ENCODE measurements around the gene WSB1.
A peak's percentile ranks its signal among the peaks of the same experiment; 100 is the strongest.

Gene WSB1

DNA sequence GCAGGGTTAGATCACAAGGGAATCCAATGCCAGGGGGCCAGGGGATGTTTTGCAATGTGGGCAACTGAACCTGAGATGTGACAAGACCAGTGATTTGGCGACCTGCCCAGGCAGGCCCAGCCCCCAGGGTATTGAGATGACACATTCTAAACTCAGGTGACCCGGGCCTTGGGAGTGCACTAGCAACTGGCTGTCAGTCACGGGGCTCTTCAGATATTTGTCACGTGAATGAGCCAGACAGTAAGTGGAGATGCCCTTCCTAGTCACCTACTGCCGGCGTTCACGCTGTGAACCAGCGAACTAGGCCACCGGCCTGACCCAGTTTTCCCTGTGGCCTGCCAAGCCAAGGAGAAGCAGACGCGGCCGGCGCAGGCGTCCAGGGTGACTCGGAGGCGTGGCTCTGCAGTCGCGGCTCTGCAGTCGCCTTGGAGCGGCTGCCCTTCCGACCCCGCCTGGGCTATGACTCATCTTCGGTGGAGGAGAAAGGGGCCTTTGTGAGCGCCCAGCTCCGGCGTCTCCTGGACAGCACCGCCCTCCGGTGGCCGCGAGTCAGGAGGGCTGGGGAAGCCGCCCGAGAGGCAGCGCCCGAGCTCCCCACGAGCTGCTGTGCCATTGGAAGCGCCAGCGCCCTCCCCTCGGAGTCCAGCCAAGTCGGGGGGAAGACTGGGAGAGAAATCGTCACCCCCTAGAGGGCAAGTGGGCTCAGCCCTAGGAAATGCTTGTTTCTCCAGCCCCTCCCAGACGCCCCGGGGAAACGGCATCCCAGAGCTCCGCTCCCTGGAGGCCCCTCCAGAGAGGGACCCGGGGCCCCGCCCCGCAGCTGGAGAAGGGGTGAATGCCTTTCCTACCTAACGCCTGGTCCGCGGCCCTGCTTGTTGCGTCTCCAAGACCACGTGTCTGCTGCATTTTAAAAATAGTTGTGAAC, 38.8 kb downstream of the WSB1 start:
- DNase-seq (ENCODE audit: insufficient read length, low spot score) (peak; percentile 96), FAIRE-seq (peak; percentile 66)

DNA sequence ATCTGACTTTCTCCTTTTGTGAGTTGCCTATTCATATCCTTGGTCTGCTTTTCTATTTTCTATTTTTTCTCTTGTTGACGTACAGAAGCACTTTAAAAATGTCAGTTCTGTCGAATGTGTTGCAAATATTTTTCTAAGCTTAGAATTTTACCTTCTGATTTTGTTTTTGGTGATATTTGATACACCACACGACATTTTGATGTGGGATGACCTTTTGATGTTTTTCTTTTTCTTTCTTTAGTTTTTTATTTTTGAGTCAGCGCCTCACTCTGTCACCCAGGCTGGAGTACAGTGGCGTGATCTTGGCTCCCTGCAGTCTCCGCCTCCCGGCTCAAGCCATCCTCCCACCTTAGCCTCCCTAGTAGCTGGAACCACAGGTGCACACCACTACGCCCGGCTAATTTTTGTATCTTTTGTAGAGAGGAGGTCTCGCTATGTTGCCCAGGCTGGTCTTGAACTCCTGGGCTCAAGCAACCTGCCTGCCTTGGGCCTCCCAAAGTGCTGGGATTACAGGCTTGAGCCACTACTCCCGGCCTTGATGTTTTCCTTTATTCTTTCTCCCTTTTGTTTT, 39.6 kb downstream of the WSB1 start:
- DNase-seq (ENCODE audit: insufficient read length, low spot score) = no peak
- no peak for FAIRE-seq

DNA sequence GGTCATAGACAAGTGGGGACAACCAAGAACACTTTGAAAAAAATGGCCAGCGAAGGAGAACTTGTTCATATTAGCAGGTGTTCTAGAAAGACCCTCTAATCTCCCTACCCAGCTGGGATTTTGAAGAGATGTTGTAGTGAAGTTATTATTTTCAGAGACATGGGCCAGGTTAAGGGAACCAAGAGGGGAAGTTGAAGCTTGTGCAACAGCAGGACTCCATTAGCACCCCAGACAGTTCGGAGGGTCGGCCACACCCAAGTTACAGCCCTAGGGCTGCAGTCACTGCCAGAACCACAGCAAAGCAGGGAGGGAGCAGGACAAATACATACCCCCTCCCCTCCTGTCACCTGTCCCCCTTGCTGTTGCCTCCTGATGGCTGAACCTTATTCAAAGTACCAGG, 42.3 kb downstream of the WSB1 start:
- no peak for DNase-seq (ENCODE audit: insufficient read length, low spot score)
- FAIRE-seq = no peak

DNA sequence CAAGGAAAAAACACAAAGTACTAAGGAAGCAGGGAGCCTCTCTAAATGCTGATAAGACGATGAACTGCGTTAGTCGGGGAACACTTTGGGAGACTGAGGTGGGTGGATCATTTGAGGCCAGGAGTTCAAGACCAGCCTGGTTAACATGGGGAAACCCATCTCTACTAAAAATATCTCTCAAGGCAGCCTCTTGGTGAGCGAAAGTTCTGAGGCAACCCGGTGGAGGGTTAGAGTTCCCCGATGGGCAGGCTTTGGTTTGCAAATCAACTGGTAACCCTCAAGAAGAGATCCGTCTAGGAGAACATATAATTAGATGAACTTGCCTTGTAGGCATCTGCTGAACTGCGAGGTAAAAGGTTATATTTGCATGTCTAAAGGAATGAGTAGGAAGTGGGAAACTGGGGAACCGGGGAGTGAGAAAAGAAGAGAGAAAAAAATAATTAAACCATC, 44.6 kb downstream of the WSB1 start:
- DNase-seq (ENCODE audit: insufficient read length, low spot score) = no peak

DNA sequence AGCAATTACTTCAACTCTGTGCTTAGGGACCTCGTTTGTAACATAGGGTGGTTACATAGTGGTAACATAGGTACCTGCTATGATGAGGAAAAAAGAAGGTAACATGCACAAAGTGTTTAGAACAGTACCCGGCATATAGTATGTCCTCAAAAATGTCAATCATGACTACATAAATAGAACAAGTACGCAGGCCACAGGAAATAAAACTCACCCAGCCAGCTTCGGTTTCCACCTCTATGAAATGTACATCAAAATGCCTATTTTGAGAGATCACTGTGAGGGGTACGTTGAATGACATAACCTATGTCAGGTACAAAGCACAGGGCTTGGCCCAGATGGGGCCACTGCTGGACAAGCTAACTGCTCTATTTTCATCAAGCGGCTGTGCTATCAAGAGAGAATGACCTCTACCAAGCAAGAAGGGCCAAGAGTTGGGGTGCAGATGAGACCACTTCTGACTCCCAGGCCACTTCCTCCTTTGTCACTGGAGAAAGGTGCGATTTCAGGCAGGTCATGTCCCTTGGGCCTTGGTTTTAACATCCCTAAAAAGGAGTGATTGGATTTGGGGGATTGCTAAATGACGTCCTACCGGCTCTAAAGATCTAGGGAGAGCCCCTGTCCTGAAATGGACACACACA, 45.4 kb downstream of the WSB1 start:
- FAIRE-seq = no peak
- no peak for DNase-seq (ENCODE audit: insufficient read length, low spot score)

More for the DNA sequence above, 44.6 kb downstream of the WSB1 start:
- FAIRE-seq = no peak

- DNase-seq (ENCODE audit: insufficient read length, low spot score) = no peak
- peak; percentile 16 for FAIRE-seq
Observed at GRCh38 chr17:27339836-27340550, 46.1 kb downstream of the WSB1 start.

GRCh38 chr17:27340575-27340974, 46.7 kb downstream of the WSB1 start:
- DNase-seq (ENCODE audit: insufficient read length, low spot score) (no peak), FAIRE-seq (no peak)

DNA sequence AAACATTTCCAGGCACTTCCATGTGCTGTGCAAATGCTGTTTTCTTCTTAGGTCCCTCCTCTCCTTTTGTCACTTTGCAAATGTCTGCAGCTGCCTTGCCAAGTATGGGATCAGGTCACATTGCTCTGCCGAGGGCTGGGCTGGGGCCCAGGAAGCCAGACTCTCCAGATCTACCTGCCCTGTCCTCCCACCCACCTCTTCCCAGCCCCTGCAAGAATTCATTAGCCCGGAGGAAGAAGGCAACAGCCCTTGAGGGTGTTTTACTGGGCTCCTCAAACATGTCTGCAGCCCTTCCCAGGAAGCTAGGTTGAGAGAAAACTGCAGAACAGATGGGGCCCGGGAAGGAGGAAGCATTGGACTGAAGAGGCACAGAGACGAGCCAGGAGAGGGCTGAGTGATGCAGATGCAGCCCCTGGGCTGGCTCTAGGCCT, 47.1 kb downstream of the WSB1 start:
- FAIRE-seq = no peak

DNA sequence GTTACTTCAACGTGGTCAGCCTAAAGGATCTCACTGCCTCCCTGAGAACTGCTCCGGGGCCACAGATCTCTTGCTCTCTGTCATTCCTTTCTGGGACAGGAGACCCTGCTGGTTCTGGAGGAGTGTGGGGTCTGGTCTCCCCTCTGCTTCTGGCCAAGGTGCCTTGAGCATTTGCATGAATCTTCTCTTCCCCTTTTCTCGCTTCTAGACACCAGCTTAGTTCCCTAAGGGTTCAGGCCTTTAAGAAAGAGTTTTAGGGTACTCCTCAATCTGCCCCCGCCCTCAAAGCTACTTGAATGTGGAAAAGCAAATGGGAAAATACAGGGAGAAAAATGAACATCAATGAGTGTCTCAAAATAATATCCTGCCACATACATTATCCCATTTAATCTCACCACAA, 48.1 kb downstream of the WSB1 start:
- DNase-seq (ENCODE audit: insufficient read length, low spot score) = no peak
- no peak for FAIRE-seq

More for the DNA sequence above, 47.1 kb downstream of the WSB1 start:
- no peak for DNase-seq (ENCODE audit: insufficient read length, low spot score)

GRCh38 chr17:27343294-27343693, 49.4 kb downstream of the WSB1 start:
- DNase-seq (ENCODE audit: insufficient read length, low spot score) = no peak
- no peak for FAIRE-seq

- DNase-seq (ENCODE audit: insufficient read length, low spot score) = no peak
- FAIRE-seq = no peak
Observed at GRCh38 chr17:27343977-27344607, 50.2 kb downstream of the WSB1 start.

- FAIRE-seq (no peak), DNase-seq (ENCODE audit: insufficient read length, low spot score) (no peak)
Observed at GRCh38 chr17:27345141-27345904, 51.4 kb downstream of the WSB1 start.

DNA sequence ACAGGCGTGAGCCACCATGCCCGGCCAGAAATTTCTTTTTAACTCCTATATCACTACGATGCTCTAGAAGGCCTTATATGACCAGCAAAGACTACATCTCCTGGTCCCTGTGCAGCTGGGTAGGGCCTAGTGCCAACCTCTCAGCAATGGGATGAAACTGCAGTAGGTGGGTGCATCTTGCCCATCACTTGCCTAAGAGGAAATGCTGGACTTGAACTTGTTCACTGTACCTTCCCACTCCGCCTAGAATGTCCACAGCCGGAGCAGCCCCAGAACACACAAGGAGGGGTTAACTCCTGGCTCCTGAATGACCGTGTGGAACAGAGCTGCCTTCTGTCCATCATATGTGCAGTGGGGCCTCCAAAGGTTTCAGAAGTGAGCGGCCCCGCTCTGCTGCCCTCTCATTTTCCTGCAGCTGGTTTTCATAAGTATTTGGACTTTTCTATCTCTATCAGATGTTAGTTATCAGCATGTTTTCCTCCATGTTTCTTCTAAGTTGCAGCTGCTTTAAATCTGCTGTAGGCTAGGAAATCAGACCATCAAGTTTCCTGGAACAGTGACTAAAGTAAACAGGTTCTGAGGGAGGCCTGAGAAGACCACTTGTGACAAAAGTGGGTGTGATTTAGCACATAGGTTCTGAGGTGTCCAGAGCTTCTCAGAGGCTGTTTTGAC, 52.5 kb downstream of the WSB1 start:
- DNase-seq (ENCODE audit: insufficient read length, low spot score) (no peak), FAIRE-seq (no peak)

DNA sequence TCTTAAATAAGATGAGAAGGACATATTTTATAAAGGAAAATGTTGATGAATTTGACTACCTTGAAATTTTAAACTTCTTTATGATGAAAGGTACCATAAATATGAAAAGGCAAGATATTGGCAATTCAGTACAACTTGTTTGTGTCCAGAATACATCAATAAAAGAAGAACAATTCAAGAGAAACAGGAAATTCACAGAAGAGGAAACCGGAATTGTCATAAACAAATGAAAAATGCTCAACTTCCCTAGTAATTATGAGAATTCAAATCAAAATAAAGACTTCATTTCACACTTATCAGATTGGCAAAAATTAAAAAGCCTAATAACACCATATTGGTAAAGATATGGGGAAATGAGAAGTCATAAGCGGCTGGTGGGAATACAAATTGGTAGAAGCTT, 54.3 kb downstream of the WSB1 start:
- FAIRE-seq = no peak
- no peak for DNase-seq (ENCODE audit: insufficient read length, low spot score)

DNA sequence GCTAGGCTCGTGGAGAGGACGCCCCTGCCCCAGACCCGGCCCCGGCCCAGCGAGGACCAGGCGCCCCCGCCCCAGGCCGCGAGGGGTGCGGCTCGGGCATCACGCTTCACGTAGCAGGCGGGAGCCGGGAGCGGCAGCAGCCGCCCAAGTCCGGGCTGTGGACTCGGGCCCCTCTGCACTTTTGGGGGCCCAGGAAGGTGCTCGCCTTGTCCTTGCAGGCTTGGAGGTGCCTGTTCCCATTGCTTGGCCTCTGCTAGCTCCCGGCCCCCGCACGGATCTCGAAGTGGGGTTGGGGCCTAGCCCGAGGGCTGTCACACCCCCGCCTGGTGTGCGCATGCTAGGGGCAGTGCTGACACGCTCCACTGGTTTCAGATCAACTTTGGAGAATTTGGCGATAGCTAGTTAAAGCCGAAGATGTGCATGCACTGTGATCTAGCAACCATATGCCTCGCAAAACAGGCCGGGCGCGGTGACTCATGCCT, 55.7 kb downstream of the WSB1 start:
- DNase-seq (ENCODE audit: insufficient read length, low spot score) = no peak
- FAIRE-seq = no peak

GRCh38 chr17:27351759-27352158, 57.8 kb downstream of the WSB1 start:
- FAIRE-seq (no peak), DNase-seq (ENCODE audit: insufficient read length, low spot score) (no peak)

- DNase-seq (ENCODE audit: insufficient read length, low spot score) (no peak), FAIRE-seq (no peak)
Observed at GRCh38 chr17:27352448-27353032, 58.6 kb downstream of the WSB1 start.

GRCh38 chr17:27353033-27353460, 59.1 kb downstream of the WSB1 start:
- DNase-seq (ENCODE audit: insufficient read length, low spot score) = no peak
- FAIRE-seq = no peak
